H1 (cell line): ENCODE data around the gene SLC25A15. TPM values are rescaled to one million over a fixed set of nuclear protein-coding genes. Genes with fewer than 3 reads are reported as not detected.

Experiments
- CTCF ChIA-PET: fragments of 300-600 bp; sonication (Branson Sonifier 250); formaldehyde crosslinking; loops from one replicate; lab custom pipeline; 2021; ENCODE audit not compliant: partially characterized antibody; lab: Charles Lee
- POLR2A ChIA-PET: fragments of 300-600 bp; sonication (Branson Sonifier 250); formaldehyde crosslinking; loops from one replicate; lab custom pipeline; 2021; ENCODE audit warnings: inconsistent platforms; ENCODE audit not compliant: partially characterized antibody; lab: Charles Lee
- DNase-seq, 2 experiments: peaks; one replicate each; pipeline versions ENCODE4 v3.0.0 to v3.0.0-alpha.2; 2010 to 2022; ENCODE audit warnings: low spot score in 2 of 2, low read depth in 1 of 2, mixed read lengths in 1 of 2
- FAIRE-seq: peaks from 2 replicates; lab custom pipeline; 2011; peaks lifted over from hg19 to GRCh38; lab: Jason Lieb, UNC
- H2AFZ ChIP-seq: 2 replicates; pipeline ENCODE4 v1.8.1; 2012; ENCODE audit warnings: low read length, inconsistent platforms
- H2AK5ac ChIP-seq: 2 replicates; pipeline ENCODE4 v1.6.1; 2013; ENCODE audit warnings: low read depth, low read length
- H2BK120ac ChIP-seq: replicated peaks from 2 replicates; pipeline ENCODE3; 2013; ENCODE audit warnings: low read depth, low read length, inconsistent platforms
- H2BK12ac ChIP-seq: 2 replicates; pipeline ENCODE4 v1.6.1; 2013; ENCODE audit warnings: low read depth, low read length
- H2BK15ac ChIP-seq: 2 replicates; pipeline ENCODE4 v1.6.1; 2013; ENCODE audit warnings: low read length
- H2BK20ac ChIP-seq: 2 replicates; pipeline ENCODE4 v1.6.1; 2013; ENCODE audit warnings: low read length
- H2BK5ac ChIP-seq: 2 replicates; pipeline ENCODE4 v1.6.1; 2013; ENCODE audit warnings: low read depth, low read length
- H3K14ac ChIP-seq: 2 replicates; pipeline ENCODE4 v1.6.1; 2013; ENCODE audit warnings: inconsistent platforms; ENCODE audit not compliant: insufficient read length
- H3K18ac ChIP-seq: 2 replicates; pipeline ENCODE4 v1.6.1; 2013; ENCODE audit warnings: low read length; ENCODE audit errors: extremely low read depth
- H3K23ac ChIP-seq: 2 replicates; pipeline ENCODE4 v1.6.1; 2013; ENCODE audit warnings: inconsistent platforms; ENCODE audit not compliant: insufficient read length
- H3K23me2 ChIP-seq: 2 replicates; pipeline ENCODE4 v1.6.1; 2013; ENCODE audit warnings: low read depth, low read length
- H3K27ac ChIP-seq: 2 replicates; pipeline ENCODE4 v1.6.1; 2011; ENCODE audit warnings: low read depth, low read length, inconsistent platforms
- H3K27me3 ChIP-seq, 4 experiments: replicated peaks in 1 of 4; 1 replicate in 1 of 4; 2 replicates in 3 of 4; pipeline versions ENCODE4 v1.6.1 to v1.8.1; 2011 to 2013; ENCODE audit warnings: low read length in 3 of 4, mild to moderate bottlenecking in 3 of 4, inconsistent platforms in 2 of 4, mixed read lengths in 2 of 4, moderate library complexity in 1 of 4; ENCODE audit not compliant: control insufficient read depth in 3 of 4, insufficient read depth in 3 of 4; ENCODE audit errors: extremely low read depth in 1 of 4
- H3K36me3 ChIP-seq, 4 experiments: 2 replicates each; pipeline versions ENCODE4 v1.6.1 to v1.8.1; 2011 to 2013; ENCODE audit warnings: mild to moderate bottlenecking in 4 of 4, low read length in 3 of 4, moderate library complexity in 2 of 4, control low read depth in 1 of 4, inconsistent platforms in 1 of 4; ENCODE audit not compliant: insufficient read depth in 4 of 4, control insufficient read depth in 2 of 4
- H3K4ac ChIP-seq: replicated peaks from 2 replicates; pipeline ENCODE3; 2013; ENCODE audit warnings: low read length, low read depth, mixed read lengths, inconsistent platforms; ENCODE audit not compliant: insufficient read length
- H3K4me1 ChIP-seq, 4 experiments: replicated peaks in 1 of 4; 1 replicate in 1 of 4; 2 replicates in 3 of 4; pipeline versions ENCODE4 v1.6.1 to v1.8.1; 2011 to 2013; ENCODE audit warnings: low read length in 3 of 4, inconsistent platforms in 2 of 4, mixed read lengths in 1 of 4; ENCODE audit not compliant: insufficient read depth in 4 of 4, control insufficient read depth in 3 of 4
- H3K4me2 ChIP-seq, 2 experiments: 2 replicates each; pipeline versions ENCODE4 v1.6.1 to v1.8.1; 2011 to 2013; ENCODE audit warnings: low read depth in 2 of 2, low read length in 2 of 2, control low read depth in 1 of 2, inconsistent platforms in 1 of 2, mild to moderate bottlenecking in 1 of 2; ENCODE audit not compliant: insufficient read depth in 1 of 2
- H3K4me3 ChIP-seq, 4 experiments: fragments of 200-600, 300-600 bp in 1 of 4; sonication (generic), shearing (Covaris generic), sonication (Bioruptor Twin) in 1 of 4; 2 replicates each; pipeline versions ENCODE4 v1.5.1 to v1.8.1; 2011 to 2016; ENCODE audit warnings: low read length in 4 of 4, low read depth in 3 of 4, control low read depth in 2 of 4, inconsistent platforms in 2 of 4, mild to moderate bottlenecking in 2 of 4, mixed read lengths in 1 of 4, moderate library complexity in 1 of 4; ENCODE audit not compliant: insufficient read depth in 2 of 4; ENCODE audit errors: extremely low read depth in 1 of 4
- H3K56ac ChIP-seq: replicated peaks from 2 replicates; pipeline ENCODE3; 2013; ENCODE audit warnings: low read depth, mild to moderate bottlenecking, mixed read lengths, low read length, inconsistent platforms; ENCODE audit not compliant: insufficient read length
- H3K79me1 ChIP-seq: 2 replicates; pipeline ENCODE4 v1.6.1; 2013; ENCODE audit warnings: low read depth, low read length, control low read depth
- H3K79me2 ChIP-seq, 2 experiments: 2 replicates each; pipeline versions ENCODE4 v1.6.1 to v1.8.1; 2012 to 2013; ENCODE audit warnings: low read length in 2 of 2, mild to moderate bottlenecking in 2 of 2, inconsistent platforms in 1 of 2; ENCODE audit not compliant: insufficient read depth in 2 of 2, control insufficient read depth in 1 of 2
- H3K9ac ChIP-seq, 4 experiments: replicated peaks in 1 of 4; 1 replicate in 1 of 4; 2 replicates in 3 of 4; pipeline versions ENCODE4 v1.6.1 to v1.8.1; 2011 to 2013; ENCODE audit warnings: low read depth in 3 of 4, low read length in 3 of 4, control low read depth in 2 of 4, mild to moderate bottlenecking in 2 of 4, moderate library complexity in 2 of 4, inconsistent platforms in 1 of 4; ENCODE audit errors: extremely low read depth in 1 of 4
- H3K9me3 ChIP-seq, 2 experiments: 2 replicates each; pipeline versions ENCODE4 v1.6.1 to v1.8.1; 2012 to 2013; ENCODE audit warnings: mild to moderate bottlenecking in 2 of 2, moderate library complexity in 2 of 2, control low read depth in 1 of 2, inconsistent platforms in 1 of 2, low read depth in 1 of 2, low read length in 1 of 2, mixed read lengths in 1 of 2; ENCODE audit not compliant: insufficient read depth in 2 of 2
- H4K20me1 ChIP-seq, 2 experiments: replicated peaks in 1 of 2; 2 replicates each; pipeline versions ENCODE3 to v1.8.1; 2011 to 2013; ENCODE audit warnings: inconsistent platforms in 2 of 2, low read length in 2 of 2, mild to moderate bottlenecking in 1 of 2; ENCODE audit not compliant: insufficient read depth in 2 of 2, control insufficient read depth in 1 of 2
- H4K5ac ChIP-seq: 2 replicates; pipeline ENCODE4 v1.6.1; 2013; ENCODE audit warnings: low read length, low read depth, mixed read lengths, inconsistent platforms; ENCODE audit not compliant: insufficient read length
- H4K8ac ChIP-seq: 2 replicates; pipeline ENCODE4 v1.8.0; 2013; ENCODE audit warnings: mild to moderate bottlenecking, moderate library complexity, low read length, inconsistent platforms; ENCODE audit not compliant: insufficient read depth; ENCODE audit errors: extremely low read depth
- H4K91ac ChIP-seq: replicated peaks from 2 replicates; pipeline ENCODE3; 2013; ENCODE audit warnings: low read length, mixed read lengths, inconsistent platforms; ENCODE audit not compliant: insufficient read length
- ATF3 ChIP-seq: IDR thresholded peaks from 2 replicates; pipeline ENCODE4 v1.6.1; 2011; ENCODE audit warnings: low read depth, mild to moderate bottlenecking, low read length; ENCODE audit not compliant: insufficient read depth
- CBX8 ChIP-seq: fragments of 300-800, 300-1000 bp; sonication (generic); IDR thresholded peaks from 2 replicates; pipeline ENCODE4 v1.7.1; 2016; ENCODE audit warnings: low read depth, low read length, borderline replicate concordance
- CHD2 ChIP-seq: IDR thresholded peaks from 2 replicates; pipeline ENCODE4 v1.6.1; 2012; ENCODE audit warnings: low read length, improper control_type of control experiment
- CREB1 ChIP-seq: IDR thresholded peaks from 2 replicates; pipeline ENCODE4 v1.6.1; 2012; ENCODE audit warnings: inconsistent platforms
- EP300 ChIP-seq, 2 experiments: IDR thresholded peaks; 1 replicate in 1 of 2; 2 replicates in 1 of 2; pipeline ENCODE4 v1.6.1; 2011 to 2012; ENCODE audit warnings: low read depth in 2 of 2, low read length in 2 of 2, mild to moderate bottlenecking in 2 of 2, borderline replicate concordance in 1 of 2, inconsistent platforms in 1 of 2, moderate library complexity in 1 of 2
- GABPA ChIP-seq: IDR thresholded peaks from 2 replicates; pipeline ENCODE4 v1.6.1; 2011; ENCODE audit warnings: mild to moderate bottlenecking, low read length, moderate library complexity, borderline replicate concordance; ENCODE audit not compliant: insufficient read depth
- HDAC2 ChIP-seq, 2 experiments: fragments of 300-600 bp in 1 of 2; sonication (generic) in 1 of 2; IDR thresholded peaks; 2 replicates each; pipeline ENCODE4 v1.6.1; 2011 to 2012; ENCODE audit warnings: low read depth in 2 of 2, low read length in 2 of 2, mild to moderate bottlenecking in 2 of 2, moderate library complexity in 2 of 2, borderline replicate concordance in 1 of 2, inconsistent platforms in 1 of 2
- MAX ChIP-seq: IDR thresholded peaks from 2 replicates; pipeline ENCODE4 v1.6.1; 2012; ENCODE audit warnings: inconsistent platforms
- NANOG ChIP-seq: IDR thresholded peaks from 2 replicates; pipeline ENCODE4 v1.6.1; 2011; ENCODE audit warnings: low read length, low read depth, mild to moderate bottlenecking, inconsistent platforms; ENCODE audit not compliant: insufficient read depth, poor library complexity, severe bottlenecking
- POLR2A ChIP-seq, 2 experiments: IDR thresholded peaks; 1 replicate in 1 of 2; 2 replicates in 1 of 2; pipeline ENCODE4 v1.6.1; 2011; ENCODE audit warnings: low read depth in 2 of 2, low read length in 2 of 2, mild to moderate bottlenecking in 2 of 2; ENCODE audit errors: control extremely low read depth in 1 of 2
- SIRT6 ChIP-seq: IDR thresholded peaks from one replicate; pipeline ENCODE4 v1.7.1; 2012; ENCODE audit warnings: low read length, inconsistent platforms
- TAF7 ChIP-seq: optimal IDR thresholded peaks from 2 replicates; pipeline ENCODE3; 2011; ENCODE audit warnings: low read depth, mild to moderate bottlenecking, inconsistent platforms, low read length, moderate library complexity, borderline replicate concordance
- TBP ChIP-seq: IDR thresholded peaks from 2 replicates; pipeline ENCODE4 v1.6.1; 2011; ENCODE audit warnings: low read depth, low read length, improper control_type of control experiment
- WGBS, 2 experiments: shearing (Covaris generic) in 1 of 2; methylation state at CpG; one replicate each; pipeline versions ENCODE4 v1.1.6 to v1.1.7; 2013 to 2015; ENCODE audit warnings: low lambda C conversion rate in 2 of 2, mixed read lengths in 2 of 2, inconsistent platforms in 1 of 2, low coverage in 1 of 2, missing lambda C conversion rate in 1 of 2; ENCODE audit not compliant: insufficient replicate concordance in 2 of 2, insufficient coverage in 1 of 2, insufficient read length in 1 of 2; ENCODE audit errors: extremely low coverage in 1 of 2, missing lambda C conversion rate in 1 of 2; 5-methylcytosine and 5-hydroxymethylcytosine counted together
- polyA plus RNA-seq, 7 experiments: library from polyadenylated mRNA; depleted of rRNA in 3 of 7; stranded (reverse) in 5 of 7; unstranded in 2 of 7; fragments of >200 nt in 5 of 7; fragments of 200-250 nt in 2 of 7; gene quantifications; 1 replicate in 5 of 7; 2 replicates in 1 of 7; 4 replicates in 1 of 7; pipeline versions ENCODE4 v1.2.1 to v1.2.3, GENCODE V29; 2011 to 2013; ENCODE audit warnings: missing spikeins in 2 of 7, mixed read lengths in 2 of 7
- total RNA-seq: library from RNA; stranded (reverse); fragmentation: NEBNext Ultra II Directional; extraction: Animal tissue kit (Norgen Biotek cat#: 25700); gene quantifications from 2 replicates; pipeline ENCODE4 v1.2.1, GENCODE V29; 2021

SLC25A15 gene
- total and polyA plus RNA-seq, 2 of the 8 experiments (the other 6 are each of a cell fraction or from before 2014, with no cell fraction given), result 12.4 to 23.4 TPM

GRCh38 chr13:40799508-40799907 lies 10.1 kb downstream of the SLC25A15 start:
- no peak for DNase-seq
- H2BK20ac ChIP-seq, result no peak overlapping the region
- no peak overlapping the region for H2AK5ac ChIP-seq
- H3K4me1 ChIP-seq, result peaks cover 0 to 5% (median 0%) of the 10 kb centered on the region in 4 experiments; a peak in 2 of 7 replicates
- H3K56ac ChIP-seq, result no peak overlapping the region
- H3K79me1 ChIP-seq, result peaks cover 3% of the 10 kb centered on the region; the same call in 1 of the 2 replicates
- ChIA-PET CTCF (interaction anchor here (0.9 to 1.4 kb wide), 2 partner anchors 14 to 20 kb away, joined by 3 to 4 read pairs; no protein-coding TSS in a partner anchor), POLR2A (interaction anchor here (2.7 kb wide), 1 partner anchor 10 kb away, joined by 9 read pairs; the partner anchor contains the start of gene SLC25A15)
- peaks cover 1% of the 10 kb centered on the region in 2 experiments for H4K20me1 ChIP-seq
- H3K79me2 ChIP-seq, result no peaks in the 10 kb centered on the region
- H3K14ac ChIP-seq, result no peak overlapping the region
- no peak overlapping the region for H3K4ac ChIP-seq
- H2BK15ac ChIP-seq, result no peak overlapping the region
- H3K27ac ChIP-seq, result no peak overlapping the region
- H3K4me3 ChIP-seq, result no peak overlapping the region
- no peaks in the 10 kb centered on the region for H3K23me2 ChIP-seq
- no peak overlapping the region for H2AFZ ChIP-seq
- H4K5ac ChIP-seq, result no peak overlapping the region
- no peak for FAIRE-seq
- H3K4me2 ChIP-seq, result no peak overlapping the region
- 94% methylated on average over 4 of the region's 4 CpGs; no CpG with 5 or more reads in 1 of the 2 experiments for WGBS, 2 experiments
- no peak overlapping the region for H2BK120ac ChIP-seq
- H2BK5ac ChIP-seq, result no peak overlapping the region
- H3K9ac ChIP-seq, result no peak overlapping the region
- no peaks in the 10 kb centered on the region for H3K27me3 ChIP-seq
- no peak overlapping the region for H2BK12ac ChIP-seq
- peaks cover 0 to 28% (median 9%) of the 10 kb centered on the region in 4 experiments; a peak in 7 of 8 replicates for H3K36me3 ChIP-seq
- H4K8ac ChIP-seq, result no peak overlapping the region
- H3K18ac ChIP-seq, result no peak overlapping the region
- H3K23ac ChIP-seq, result no peak overlapping the region
- H3K9me3 ChIP-seq, result no peaks in the 10 kb centered on the region
- H4K91ac ChIP-seq, result no peak overlapping the region
- no peak for TF ChIP-seq NANOG
- no peak for TF ChIP-seq CBX8
- no peak for TF ChIP-seq CHD2
- no peak for TF ChIP-seq POLR2A (IDR thresholded peaks at IDR 0.05; ENCODE audit: control extremely low read depth in 1 of 2, low read depth in 2 of 2, low read length in 2 of 2)
- TF ChIP-seq TAF7, result no peak
- TF ChIP-seq HDAC2 (IDR thresholded peaks at IDR 0.05; ENCODE audit: borderline replicate concordance in 1 of 2, low read depth in 2 of 2, low read length in 2 of 2), result no peak
- no peak for TF ChIP-seq ATF3
- TF ChIP-seq SIRT6, result no peak
- no peak for TF ChIP-seq EP300 (IDR thresholded peaks at IDR 0.05; ENCODE audit: borderline replicate concordance in 1 of 2, low read depth in 2 of 2, low read length in 2 of 2)
- no peak for TF ChIP-seq GABPA
- TF ChIP-seq TBP, result no peak
- TF ChIP-seq CREB1, result no peak
- TF ChIP-seq MAX, result no peak
